ENCODE measurements around the gene FOXL2NB. TPM values are rescaled to one million over a fixed set of nuclear protein-coding genes. Genes with fewer than 3 reads are reported as not detected.

The FOXL2NB gene
- total RNA-seq (2021; ENCODE audit: unreplicated experiment), result 11.4 TPM
- polyA plus RNA-seq (2012; ENCODE audit: insufficient read length), result 5.2 TPM
- Bru-seq, nascent RNA, result percentile 64 among the genes with signal in this experiment
- percentile 80 among the genes with signal in this experiment for BruChase-seq, experiment 1, labeled RNA remaining after a 2-hour chase
- BruChase-seq, experiment 2, labeled RNA remaining after a 6-hour chase, result percentile 74 among the genes with signal in this experiment
- long read RNA-seq, partial matches to known transcripts, result 0 of 8 reads
- long read RNA-seq, other reads (novel, unspliced or antisense), result 7 of 8 reads

DNA sequence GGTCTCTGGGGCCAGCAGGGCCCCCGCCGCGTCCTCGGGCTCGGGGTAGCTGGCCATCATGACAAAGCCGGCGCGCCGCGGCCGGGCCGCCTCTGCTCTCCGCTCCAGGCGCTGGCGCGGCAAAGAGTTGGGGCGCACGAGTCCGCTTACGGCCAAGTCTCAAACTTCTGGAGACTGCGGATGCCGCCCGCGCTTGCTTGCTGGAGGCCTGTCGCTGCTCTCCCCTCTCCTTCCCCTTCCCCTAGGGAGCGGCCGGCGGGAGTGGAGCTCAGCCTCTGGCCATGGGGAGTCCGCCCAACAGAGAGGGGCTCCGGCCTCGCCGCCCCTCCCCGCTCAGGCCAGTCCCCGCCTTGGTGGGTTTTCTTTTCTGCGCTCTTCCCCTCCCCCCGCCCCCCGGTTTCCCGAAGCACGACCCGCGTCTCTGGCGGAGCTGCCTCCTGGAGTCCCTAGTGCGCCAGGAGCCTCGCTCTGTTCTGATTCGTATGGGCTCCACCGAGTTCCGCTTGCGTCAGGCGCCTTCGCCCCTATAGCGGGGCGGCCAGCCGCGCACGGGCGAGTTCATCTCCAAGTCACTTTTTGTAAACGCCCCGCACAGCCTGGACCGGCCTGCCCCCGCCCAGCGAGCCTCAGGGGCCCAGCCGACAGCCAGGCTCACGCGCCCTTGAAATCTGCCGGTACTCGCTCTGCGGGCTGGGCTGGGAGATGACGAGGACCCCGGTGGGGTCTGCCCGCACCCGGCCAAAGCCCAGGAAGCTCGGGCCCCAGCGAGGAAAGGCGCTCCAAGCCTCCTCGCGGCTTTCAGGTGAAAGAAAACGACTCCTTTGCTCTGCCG is at the start of gene FOXL2NB, which contains the start of gene FOXL2:
FOXL2NB (plus strand) TSS at position 555 of the 832 bp plus-strand sequence; CDS start at position 703, 148 bp downstream.
FOXL2 (minus strand) TSS at position 475 of the 832 bp plus-strand sequence; CDS start at position 60, 415 bp downstream.
- DNase-seq (ENCODE audit: low read depth, low spot score), result no peak
- peak within 1 kb of the TSS; percentile 69 for H3K27ac ChIP-seq (ENCODE audit: low read length)
- H3K27me3 ChIP-seq (ENCODE audit: control insufficient read depth, insufficient read depth, low read length), result no peaks in the 10 kb centered on the region; the same call in 1 of the 2 replicates

DNA sequence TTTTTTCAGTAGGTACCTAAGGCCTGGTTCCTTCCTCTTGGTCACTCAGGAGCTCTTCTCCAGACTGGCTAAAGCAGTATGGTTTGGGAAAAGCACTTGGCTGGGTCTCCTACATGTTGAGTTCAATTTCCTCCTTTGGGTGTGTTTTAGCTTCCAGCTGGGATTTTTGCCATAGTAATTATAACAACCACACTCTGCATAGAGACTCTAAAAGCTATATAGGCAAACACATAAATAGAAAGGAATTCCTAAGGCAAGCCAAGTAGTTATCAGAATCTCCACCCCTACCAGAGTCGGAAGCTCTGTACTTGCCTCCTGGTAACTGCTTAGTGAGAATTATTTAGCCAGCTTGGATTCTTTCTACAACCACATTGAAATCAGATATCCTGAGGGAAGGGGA is 48.7 kb upstream of the FOXL2NB start:
- DNase-seq (ENCODE audit: low read depth, low spot score) (no peak), ATAC-seq (no peak)
- ChIA-PET CTCF (interaction anchor here (0.6 kb wide), 1 partner anchor 15 kb away, joined by 4 read pairs; no protein-coding TSS in a partner anchor), POLR2A (no interaction called here)
- Histone ChIP-seq H3K36me3 (ENCODE audit: control insufficient read depth, insufficient read depth, low read length) (no peaks in the 10 kb centered on the region), H3K27me3 (ENCODE audit: control insufficient read depth, insufficient read depth, low read length) (no peaks in the 10 kb centered on the region), H3K4me3 (ENCODE audit: low read depth in 2 of 2, low read length in 2 of 2) (no peak overlapping the region), H3K4me1 (ENCODE audit: control insufficient read depth, insufficient read depth, low read length) (no peaks in the 10 kb centered on the region), H3K27ac (ENCODE audit: low read length) (no peak overlapping the region), H3K9me3 (ENCODE audit: control insufficient read depth, insufficient read depth, low read depth, low read length) (no peaks in the 10 kb centered on the region)
- intact Hi-C loops (cut with micrococcal nuclease; ENCODE audit: unreplicated experiment), result no loop called here
- no TSS peak for BruUV-seq (replicated peaks)
- in situ Hi-C loops (cut with HindIII; ENCODE audit: low pct_unique_long_range_greater_than_20kb, low sequenced_read_pairs), result no loop called here
- TF ChIP-seq, protein P1, sequence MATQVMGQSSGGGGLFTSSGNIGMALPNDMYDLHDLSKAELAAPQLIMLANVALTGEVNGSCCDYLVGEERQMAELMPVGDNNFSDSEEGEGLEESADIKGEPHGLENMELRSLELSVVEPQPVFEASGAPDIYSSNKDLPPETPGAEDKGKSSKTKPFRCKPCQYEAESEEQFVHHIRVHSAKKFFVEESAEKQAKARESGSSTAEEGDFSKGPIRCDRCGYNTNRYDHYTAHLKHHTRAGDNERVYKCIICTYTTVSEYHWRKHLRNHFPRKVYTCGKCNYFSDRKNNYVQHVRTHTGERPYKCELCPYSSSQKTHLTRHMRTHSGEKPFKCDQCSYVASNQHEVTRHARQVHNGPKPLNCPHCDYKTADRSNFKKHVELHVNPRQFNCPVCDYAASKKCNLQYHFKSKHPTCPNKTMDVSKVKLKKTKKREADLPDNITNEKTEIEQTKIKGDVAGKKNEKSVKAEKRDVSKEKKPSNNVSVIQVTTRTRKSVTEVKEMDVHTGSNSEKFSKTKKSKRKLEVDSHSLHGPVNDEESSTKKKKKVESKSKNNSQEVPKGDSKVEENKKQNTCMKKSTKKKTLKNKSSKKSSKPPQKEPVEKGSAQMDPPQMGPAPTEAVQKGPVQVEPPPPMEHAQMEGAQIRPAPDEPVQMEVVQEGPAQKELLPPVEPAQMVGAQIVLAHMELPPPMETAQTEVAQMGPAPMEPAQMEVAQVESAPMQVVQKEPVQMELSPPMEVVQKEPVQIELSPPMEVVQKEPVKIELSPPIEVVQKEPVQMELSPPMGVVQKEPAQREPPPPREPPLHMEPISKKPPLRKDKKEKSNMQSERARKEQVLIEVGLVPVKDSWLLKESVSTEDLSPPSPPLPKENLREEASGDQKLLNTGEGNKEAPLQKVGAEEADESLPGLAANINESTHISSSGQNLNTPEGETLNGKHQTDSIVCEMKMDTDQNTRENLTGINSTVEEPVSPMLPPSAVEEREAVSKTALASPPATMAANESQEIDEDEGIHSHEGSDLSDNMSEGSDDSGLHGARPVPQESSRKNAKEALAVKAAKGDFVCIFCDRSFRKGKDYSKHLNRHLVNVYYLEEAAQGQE (IDR thresholded peaks at IDR 0.05; ENCODE audit: insufficient read depth in 1 of 2, low read depth in 2 of 2, low read length in 1 of 2), result no peak
- TF ChIP-seq TCF7L2 (IDR thresholded peaks at IDR 0.05; ENCODE audit: low read depth, low read length), result 0 out of 2 replicates have a peak, but pooled peaks have one; percentile 19
- no peak for TF ChIP-seq POLR2AphosphoS5 (IDR thresholded peaks at IDR 0.05; ENCODE audit: low read depth, low read length)

More for the DNA sequence above, at the start of gene FOXL2NB, which contains the start of gene FOXL2:
- POLR2A ChIA-PET, result interaction anchor here (0.6 kb wide), 2 partner anchors 30 to 34 kb away, joined by 3 to 4 read pairs; no protein-coding TSS in a partner anchor
- intact Hi-C loops (cut with micrococcal nuclease; ENCODE audit: unreplicated experiment) (no loop called here), in situ Hi-C loops (cut with HindIII; ENCODE audit: low pct_unique_long_range_greater_than_20kb, low sequenced_read_pairs) (no loop called here)
- ATAC-seq, result peak; percentile 75
- TF ChIP-seq TCF7L2 (IDR thresholded peaks at IDR 0.05; ENCODE audit: low read depth, low read length), result no peak
- peak; percentile 43; the same call in 1 of the 2 replicates for TF ChIP-seq POLR2AphosphoS5 (IDR thresholded peaks at IDR 0.05; ENCODE audit: low read depth, low read length)
- Histone ChIP-seq H3K9me3 (ENCODE audit: control insufficient read depth, insufficient read depth, low read depth, low read length) (no peaks in the 10 kb centered on the region), H3K36me3 (ENCODE audit: control insufficient read depth, insufficient read depth, low read length) (no peaks in the 10 kb centered on the region), H3K4me3 (ENCODE audit: low read depth in 2 of 2, low read length in 2 of 2) (peak within 1 kb of the TSS; percentile 62 to 69), H3K4me1 (ENCODE audit: control insufficient read depth, insufficient read depth, low read length) (peaks cover 45% of the 10 kb centered on the region)
- no TSS peak for BruUV-seq (replicated peaks)
- CTCF ChIA-PET, result interaction anchor here (0.7 to 2.2 kb wide), 3 partner anchors 11 to 472 kb away, joined by 3 to 18 read pairs (median 4); no protein-coding TSS in a partner anchor

DNA sequence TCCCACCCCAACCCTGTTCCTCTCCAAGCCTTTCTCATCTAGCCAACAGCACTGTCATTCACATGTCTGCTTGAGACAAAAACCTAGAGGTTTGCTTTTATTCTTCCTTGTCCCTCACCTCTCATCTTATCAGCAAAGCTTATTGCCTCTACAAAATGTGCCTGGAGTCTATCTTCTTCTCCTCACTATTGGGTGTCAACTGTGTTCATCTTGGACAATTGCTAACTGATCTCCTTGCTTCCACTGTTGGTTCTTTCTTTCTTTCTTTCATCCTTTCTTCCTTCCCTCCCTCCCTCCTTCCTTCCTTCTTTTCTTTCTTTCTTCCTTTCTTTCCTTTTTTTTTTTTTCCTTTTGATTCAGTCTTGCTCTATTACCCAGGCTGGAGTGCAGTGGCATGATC is 48.3 kb upstream of the FOXL2NB start:
- ChIA-PET POLR2A (interaction anchor here (0.7 kb wide), 1 partner anchor 9 kb away, joined by 3 read pairs; no protein-coding TSS in a partner anchor), CTCF (interaction anchor here (0.6 to 1.1 kb wide), 2 partner anchors 15 to 17 kb away, joined by 4 to 6 read pairs; no protein-coding TSS in a partner anchor)
- TF ChIP-seq, protein P1 (IDR thresholded peaks at IDR 0.05; ENCODE audit: insufficient read depth in 1 of 2, low read depth in 2 of 2, low read length in 1 of 2), result no peak
- no peak for TF ChIP-seq TCF7L2 (IDR thresholded peaks at IDR 0.05; ENCODE audit: low read depth, low read length)
- TF ChIP-seq, protein P2, sequence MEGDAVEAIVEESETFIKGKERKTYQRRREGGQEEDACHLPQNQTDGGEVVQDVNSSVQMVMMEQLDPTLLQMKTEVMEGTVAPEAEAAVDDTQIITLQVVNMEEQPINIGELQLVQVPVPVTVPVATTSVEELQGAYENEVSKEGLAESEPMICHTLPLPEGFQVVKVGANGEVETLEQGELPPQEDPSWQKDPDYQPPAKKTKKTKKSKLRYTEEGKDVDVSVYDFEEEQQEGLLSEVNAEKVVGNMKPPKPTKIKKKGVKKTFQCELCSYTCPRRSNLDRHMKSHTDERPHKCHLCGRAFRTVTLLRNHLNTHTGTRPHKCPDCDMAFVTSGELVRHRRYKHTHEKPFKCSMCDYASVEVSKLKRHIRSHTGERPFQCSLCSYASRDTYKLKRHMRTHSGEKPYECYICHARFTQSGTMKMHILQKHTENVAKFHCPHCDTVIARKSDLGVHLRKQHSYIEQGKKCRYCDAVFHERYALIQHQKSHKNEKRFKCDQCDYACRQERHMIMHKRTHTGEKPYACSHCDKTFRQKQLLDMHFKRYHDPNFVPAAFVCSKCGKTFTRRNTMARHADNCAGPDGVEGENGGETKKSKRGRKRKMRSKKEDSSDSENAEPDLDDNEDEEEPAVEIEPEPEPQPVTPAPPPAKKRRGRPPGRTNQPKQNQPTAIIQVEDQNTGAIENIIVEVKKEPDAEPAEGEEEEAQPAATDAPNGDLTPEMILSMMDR (IDR thresholded peaks at IDR 0.05), result no peak
- no peak for TF ChIP-seq SIN3A (IDR thresholded peaks at IDR 0.05; ENCODE audit: borderline replicate concordance, insufficient read depth, low read depth, low read length)
- TF ChIP-seq POLR2AphosphoS5 (IDR thresholded peaks at IDR 0.05; ENCODE audit: low read depth, low read length), result no peak
- ATAC-seq (no peak), DNase-seq (ENCODE audit: low read depth, low spot score) (no peak)
- H3K9me3 ChIP-seq (ENCODE audit: control insufficient read depth, insufficient read depth, low read depth, low read length), result no peaks in the 10 kb centered on the region
- no peak overlapping the region for H3K27ac ChIP-seq (ENCODE audit: low read length)
- H3K4me1 ChIP-seq (ENCODE audit: control insufficient read depth, insufficient read depth, low read length), result no peaks in the 10 kb centered on the region
- BruUV-seq (replicated peaks), result no TSS peak
- intact Hi-C loops (cut with micrococcal nuclease; ENCODE audit: unreplicated experiment), result no loop called here
- no peaks in the 10 kb centered on the region for H3K36me3 ChIP-seq (ENCODE audit: control insufficient read depth, insufficient read depth, low read length)
- H3K4me3 ChIP-seq (ENCODE audit: low read depth in 2 of 2, low read length in 2 of 2), result no peak overlapping the region
- H3K27me3 ChIP-seq (ENCODE audit: control insufficient read depth, insufficient read depth, low read length), result no peaks in the 10 kb centered on the region
- in situ Hi-C loops (cut with HindIII; ENCODE audit: low pct_unique_long_range_greater_than_20kb, low sequenced_read_pairs), result no loop called here

All from Panc1 (cell line).